A549 (cell line): Measurements from ENCODE around the gene MAP3K14. TPM values are rescaled to one million over a fixed set of nuclear protein-coding genes. Genes with fewer than 3 reads are reported as not detected.

Experiments
- ATAC-seq, 2 experiments: fragments of 200-7000 bp in 1 of 2; fragments of >200 bp in 1 of 2; cut with Nextera tagmentation in 1 of 2; cut with Tn5 transposase in 1 of 2; 3 replicates each; pipeline versions ENCODE4 v1.8.0 to v1.9.1; 2018 to 2020; ENCODE audit warnings: mild to moderate bottlenecking in 1 of 2, moderate library complexity in 1 of 2
- CTCF ChIA-PET: fragments of 300-600 bp; sonication (Branson Sonifier 250); formaldehyde crosslinking; extraction: SDS; loops from one replicate; lab custom pipeline; 2021; ENCODE audit warnings: antibody characterized with exemption, inconsistent platforms; lab: Yijun Ruan, JAX
- POLR2A ChIA-PET: fragments of 350-600 bp; formaldehyde crosslinking; extraction: SDS; loops from one replicate; lab custom pipeline; 2021; ENCODE audit warnings: antibody characterized with exemption, inconsistent platforms; lab: Yijun Ruan, JAX
- DNase-seq, 2 experiments: peaks; one replicate each; pipeline versions ENCODE4 v3.0.0 to v3.0.0-alpha.2; 2011 to 2016; ENCODE audit warnings: low read depth in 1 of 2, low spot score in 1 of 2
- FAIRE-seq: peaks from 2 replicates; lab custom pipeline; 2011; peaks lifted over from hg19 to GRCh38; lab: Jason Lieb, UNC
- H3K27ac ChIP-seq, 2 experiments: fragments of >200 bp; sonication (Bioruptor Twin); formaldehyde crosslinking; 3 replicates each; pipeline ENCODE4 v1.5.1; 2016 to 2017
- H3K4me1 ChIP-seq: fragments of >200 bp; sonication (Bioruptor Twin); formaldehyde crosslinking; 3 replicates; pipeline ENCODE4 v1.6.1; 2016
- H3K4me2 ChIP-seq: fragments of >200 bp; sonication (Bioruptor Twin); formaldehyde crosslinking; 3 replicates; pipeline ENCODE4 v1.6.1; 2016
- H3K4me3 ChIP-seq: fragments of >200 bp; sonication (Bioruptor Twin); formaldehyde crosslinking; 3 replicates; pipeline ENCODE4 v1.5.1; 2016
- H3K9me3 ChIP-seq: fragments of >200 bp; sonication (Bioruptor Twin); formaldehyde crosslinking; 3 replicates; pipeline ENCODE4 v1.6.1; 2016
- BHLHE40 ChIP-seq: IDR thresholded peaks from 2 replicates; pipeline ENCODE4 v1.6.1; 2012; ENCODE audit warnings: low read depth, low read length, inconsistent platforms
- CBX2 ChIP-seq: fragments of 200-600 bp; sonication (generic); IDR thresholded peaks from 2 replicates; pipeline ENCODE4 v1.6.1; 2016; ENCODE audit warnings: low read depth, mild to moderate bottlenecking, borderline replicate concordance
- CHD2 ChIP-seq: fragments of 150-350 bp; IDR thresholded peaks from 2 replicates; pipeline ENCODE4 v1.6.1; 2014; ENCODE audit warnings: low read length; ENCODE audit not compliant: partially characterized antibody
- CTCF ChIP-seq: fragments of >200 bp; sonication (Bioruptor Twin); formaldehyde crosslinking; IDR thresholded peaks from 3 replicates; pipeline ENCODE4 v1.5.1; 2016
- EHF ChIP-seq: fragments of 250-450 bp; sonication (Bioruptor Pico); IDR thresholded peaks from 2 replicates; pipeline ENCODE4 v1.5.0; 2020; ENCODE audit warnings: mild to moderate bottlenecking
- EHMT2 ChIP-seq: fragments of 200-600 bp; sonication (generic); IDR thresholded peaks from 2 replicates; pipeline ENCODE4 v1.6.1; 2016; ENCODE audit warnings: antibody characterized with exemption, low read depth, mild to moderate bottlenecking, moderate library complexity
- HOXB13 ChIP-seq: fragments of 250-450 bp; sonication (Bioruptor Pico); IDR thresholded peaks from 2 replicates; pipeline ENCODE4 v1.5.0; 2020; ENCODE audit warnings: low read depth, mild to moderate bottlenecking, moderate library complexity
- JUN ChIP-seq, 2 experiments: fragments of >200 bp; sonication (Bioruptor Twin); formaldehyde crosslinking; IDR thresholded peaks; 2 replicates in 1 of 2; 3 replicates in 1 of 2; pipeline ENCODE4 v1.6.1; 2016 to 2017
- KDM1A ChIP-seq: fragments of 200-600 bp; sonication (generic); IDR thresholded peaks from 2 replicates; pipeline ENCODE4 v1.6.1; 2016; ENCODE audit warnings: low read depth, mild to moderate bottlenecking
- MAFK ChIP-seq: fragments of 450-650 bp; IDR thresholded peaks from 2 replicates; pipeline ENCODE4 v1.6.1; 2014; ENCODE audit not compliant: partially characterized antibody
- NR3C1 ChIP-seq: fragments of >200 bp; sonication (Bioruptor Twin); formaldehyde crosslinking; IDR thresholded peaks from 3 replicates; pipeline ENCODE4 v1.6.1; 2017
- POLR2A ChIP-seq: IDR thresholded peaks from 2 replicates; pipeline ENCODE4 v1.6.1; 2012; ENCODE audit warnings: mild to moderate bottlenecking, low read length
- RAD21 ChIP-seq, 2 experiments: fragments of >200 bp in 1 of 2; sonication (Bioruptor Twin) in 1 of 2; formaldehyde crosslinking in 1 of 2; IDR thresholded peaks in 1 of 2; conservative IDR thresholded peaks in 1 of 2; 2 replicates in 1 of 2; 3 replicates in 1 of 2; pipeline ENCODE4 v1.6.1; 2012 to 2018; ENCODE audit warnings: inconsistent platforms in 1 of 2
- RNF2 ChIP-seq: fragments of 200-600 bp; sonication (generic); IDR thresholded peaks from 2 replicates; pipeline ENCODE4 v1.6.1; 2016; ENCODE audit warnings: low read depth, mild to moderate bottlenecking, antibody characterized with exemption, moderate library complexity, borderline replicate concordance
- TFCP2L1 ChIP-seq: fragments of 250-450 bp; sonication (Bioruptor Pico); IDR thresholded peaks from 2 replicates; pipeline ENCODE4 v1.5.0; 2021; ENCODE audit warnings: mild to moderate bottlenecking
- ZNF302 ChIP-seq: fragments of 250-450 bp; sonication (Bioruptor Pico); IDR thresholded peaks from 2 replicates; pipeline ENCODE4 v1.9.0; 2021; ENCODE audit warnings: inconsistent platforms, mild to moderate bottlenecking, moderate library complexity
- WGBS: methylation state at CpG from one replicate; pipeline ENCODE4 v1.1.6; 2017; ENCODE audit errors: missing lambda C conversion rate; 5-methylcytosine and 5-hydroxymethylcytosine counted together
- polyA plus RNA-seq, 4 experiments: library from polyadenylated mRNA; depleted of rRNA in 3 of 4; stranded (reverse); fragments of >200 nt; fragmentation: RNase III in 1 of 4; extraction: RNeasy Plus Mini Kit Qiagen cat#74134 plus additional on column Dnase treatment in 1 of 4; gene quantifications; 2 replicates in 3 of 4; 3 replicates in 1 of 4; pipeline ENCODE4 v1.2.3, GENCODE V29; 2011 to 2017

Gene MAP3K14
- polyA plus RNA-seq, 2 of the 4 experiments (the other 2 are of a cell fraction) = 9.1 to 34.5 TPM

DNA sequence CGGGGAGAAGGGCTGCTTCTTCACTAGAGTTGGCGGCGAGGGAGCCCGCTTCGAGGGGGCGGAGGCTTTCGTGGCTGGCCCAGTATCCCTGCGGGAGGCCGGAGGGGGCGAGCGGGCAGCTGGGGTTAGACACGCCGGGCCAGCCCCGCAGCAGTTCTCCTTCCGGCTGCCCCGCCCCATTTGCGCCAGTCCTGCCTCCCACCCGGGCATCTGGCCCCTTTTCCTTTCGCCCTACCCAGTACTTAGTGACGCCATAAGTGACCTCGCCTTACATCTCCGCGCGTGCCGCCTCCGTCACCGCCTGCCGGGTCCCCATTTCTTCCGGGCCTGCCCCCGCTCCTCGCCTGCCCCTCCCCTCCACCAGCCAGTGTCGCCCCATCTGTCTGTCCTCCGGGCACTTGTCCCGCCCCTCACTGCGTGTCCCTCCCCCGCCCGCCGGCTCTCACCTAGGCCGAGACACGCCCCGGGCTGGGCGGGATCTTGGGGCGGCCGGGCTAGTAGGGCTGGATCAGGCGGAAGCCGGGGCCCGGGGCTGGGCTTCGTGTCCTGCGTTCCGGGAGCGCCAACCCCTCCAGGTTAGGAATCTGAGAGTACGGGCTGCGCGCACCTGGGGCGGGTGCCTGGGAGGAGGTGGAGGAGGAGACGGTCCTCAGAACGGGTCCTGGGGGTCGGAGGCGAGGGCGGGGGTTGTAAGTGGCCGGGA is 69.2 kb downstream of the MAP3K14 start (continued):
- TF ChIP-seq HOXB13 (CRISPR knock-in tag) = no peak
- no peak for TF ChIP-seq EHMT2
- peak; percentile 77 to 93 for TF ChIP-seq JUN (IDR thresholded peaks at IDR 0.05)
- TF ChIP-seq BHLHE40 = peak; percentile 92
- peak; percentile 46; the same call in 1 of the 2 replicates for TF ChIP-seq TFCP2L1 (CRISPR knock-in tag)

GRCh38 chr17:45246861-45247428 is 69.9 kb downstream of the MAP3K14 start:
- FAIRE-seq (no peak), DNase-seq (peak; percentile 56 to 74)

GRCh38 chr17:45246338-45246737 is 70.5 kb downstream of the MAP3K14 start:
- no peak for ATAC-seq
- POLR2A ChIA-PET = interaction anchor here (0.6 to 2.2 kb wide), 4 partner anchors 12 to 365 kb away, joined by 3 to 6 read pairs (median 4); no protein-coding TSS in a partner anchor
- 90% methylated on average over 8 of the region's 8 CpGs for WGBS

More at GRCh38 chr17:45246861-45247428, 69.9 kb downstream of the MAP3K14 start:
- H3K4me2 ChIP-seq = peak overlapping the region; percentile 98
- TF ChIP-seq KDM1A = no peak
- no peak for TF ChIP-seq ZNF302 (CRISPR knock-in tag)
- peak; percentile 57 for TF ChIP-seq CTCF
- TF ChIP-seq HOXB13 (CRISPR knock-in tag) = peak; percentile 46; the same call in 1 of the 2 replicates
- TF ChIP-seq RAD21 (conservative IDR thresholded peaks at IDR 0.05 in 1 of 2, IDR thresholded peaks at IDR 0.05 in 1 of 2) = peak; percentile 54 to 55
- POLR2A ChIA-PET = interaction anchor here (0.6 to 2.2 kb wide), 10 partner anchors 10 to 401 kb away, joined by 3 to 9 read pairs (median 4); partner anchors contain the start of genes HEXIM1 and HEXIM2
- H3K4me3 ChIP-seq = peak overlapping the region; percentile 89
- H3K9me3 ChIP-seq = no peaks in the 10 kb centered on the region
- peaks cover 43% of the 10 kb centered on the region for H3K4me1 ChIP-seq
- peak overlapping the region; percentile 93 to 96 for H3K27ac ChIP-seq
- WGBS = 21% methylated on average over 26 of the region's 33 CpGs
- CTCF ChIA-PET = interaction anchor here (0.6 to 35.1 kb wide), 23 partner anchors 10 to 691 kb away, joined by 3 to 1378 read pairs (median 5); partner anchors contain the start of genes ACBD4 and FMNL1
- peak; percentile 36 to 63 for ATAC-seq

DNA sequence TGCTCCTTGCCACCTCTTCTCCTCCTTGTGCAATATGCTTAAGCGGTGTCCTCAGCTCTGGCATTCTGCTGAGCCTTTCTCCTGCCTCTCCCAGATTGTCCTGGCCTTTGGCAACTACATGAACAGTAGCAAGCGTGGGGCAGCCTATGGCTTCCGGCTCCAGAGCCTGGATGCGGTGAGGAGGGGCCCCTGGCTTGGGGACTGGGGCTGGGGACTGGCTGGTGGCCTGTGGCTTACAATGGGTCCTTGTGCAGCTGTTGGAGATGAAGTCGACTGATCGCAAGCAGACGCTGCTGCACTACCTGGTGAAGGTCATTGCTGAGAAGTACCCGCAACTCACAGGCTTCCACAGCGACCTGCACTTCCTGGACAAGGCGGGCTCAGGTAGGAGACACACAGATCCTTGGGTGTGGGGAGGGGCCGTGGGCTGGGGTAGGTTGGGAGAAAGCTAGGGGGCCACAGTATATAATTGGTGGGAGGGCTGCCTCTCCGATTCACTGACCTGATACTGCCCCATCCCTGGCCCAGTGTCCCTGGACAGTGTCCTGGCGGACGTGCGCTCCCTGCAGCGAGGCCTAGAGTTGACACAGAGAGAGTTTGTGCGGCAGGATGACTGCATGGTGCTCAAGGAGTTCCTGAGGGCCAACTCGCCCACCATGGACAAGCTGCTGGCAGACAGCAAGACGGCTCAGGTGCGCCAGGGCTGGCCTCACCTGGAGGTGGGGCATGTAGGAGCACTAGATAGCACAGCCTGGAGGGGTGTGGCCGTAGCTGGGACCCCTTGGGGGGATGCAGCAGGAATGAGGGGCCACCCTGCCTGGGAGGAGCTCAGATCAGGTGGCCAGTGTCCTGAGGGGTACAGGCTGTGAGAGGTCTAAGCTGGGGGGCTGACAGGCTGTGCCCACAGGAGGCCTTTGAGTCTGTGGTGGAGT is 71.8 kb downstream of the MAP3K14 start:
- peaks cover 30% of the 10 kb centered on the region for H3K4me1 ChIP-seq
- H3K9me3 ChIP-seq = no peaks in the 10 kb centered on the region
- ATAC-seq (no peak), DNase-seq (no peak), FAIRE-seq (no peak)
- 94% methylated on average over 20 of the region's 21 CpGs for WGBS
- no peak overlapping the region; the same call in 2 of the 3 replicates for H3K4me2 ChIP-seq
- H3K4me3 ChIP-seq = no peak overlapping the region
- ChIA-PET CTCF (interaction anchor here (0.6 to 35.1 kb wide), 17 partner anchors 12 to 183 kb away, joined by 3 to 1378 read pairs (median 7); partner anchors contain the start of genes ACBD4 and FMNL1), POLR2A (interaction anchor here (0.6 kb wide), 1 partner anchor 27 kb away, joined by 4 read pairs; no protein-coding TSS in a partner anchor)
- H3K27ac ChIP-seq = peak overlapping the region in 1 of 2 experiments; percentile 93; a peak in 4 of 6 replicates
- no peak for TF ChIP-seq MAFK
- TF ChIP-seq CBX2 = no peak
- TF ChIP-seq CHD2 = no peak
- 0 out of 2 replicates have a peak, but pooled peaks have one; percentile 0 for TF ChIP-seq POLR2A

More at GRCh38 chr17:45246338-45246737, 70.5 kb downstream of the MAP3K14 start:
- CTCF ChIA-PET = interaction anchor here (0.6 to 35.1 kb wide), 22 partner anchors 11 to 692 kb away, joined by 3 to 1378 read pairs (median 6); partner anchors contain the start of genes ACBD4 and FMNL1
- Histone ChIP-seq H3K9me3 (no peaks in the 10 kb centered on the region), H3K4me3 (peak overlapping the region; percentile 89), H3K4me1 (peaks cover 42% of the 10 kb centered on the region), H3K27ac (peak overlapping the region; percentile 93 to 96), H3K4me2 (peak overlapping the region; percentile 98)
- TF ChIP-seq HOXB13 (CRISPR knock-in tag) = no peak
- no peak for TF ChIP-seq NR3C1
- no peak for TF ChIP-seq RNF2
- TF ChIP-seq TFCP2L1 (CRISPR knock-in tag) = no peak
- no peak for TF ChIP-seq EHF
- DNase-seq (no peak), FAIRE-seq (no peak)
